ENCODE measurements around the gene KLK15. TPM values are rescaled to one million over a fixed set of nuclear protein-coding genes. Genes with fewer than 3 reads are reported as not detected.
A peak's percentile ranks its signal among the peaks of the same experiment; 100 is the strongest.

KLK15 gene
- total and polyA plus RNA-seq, 2 of the 13 experiments (the other 11 are each of a cell fraction or from before 2014, with no cell fraction given): not detected

DNA sequence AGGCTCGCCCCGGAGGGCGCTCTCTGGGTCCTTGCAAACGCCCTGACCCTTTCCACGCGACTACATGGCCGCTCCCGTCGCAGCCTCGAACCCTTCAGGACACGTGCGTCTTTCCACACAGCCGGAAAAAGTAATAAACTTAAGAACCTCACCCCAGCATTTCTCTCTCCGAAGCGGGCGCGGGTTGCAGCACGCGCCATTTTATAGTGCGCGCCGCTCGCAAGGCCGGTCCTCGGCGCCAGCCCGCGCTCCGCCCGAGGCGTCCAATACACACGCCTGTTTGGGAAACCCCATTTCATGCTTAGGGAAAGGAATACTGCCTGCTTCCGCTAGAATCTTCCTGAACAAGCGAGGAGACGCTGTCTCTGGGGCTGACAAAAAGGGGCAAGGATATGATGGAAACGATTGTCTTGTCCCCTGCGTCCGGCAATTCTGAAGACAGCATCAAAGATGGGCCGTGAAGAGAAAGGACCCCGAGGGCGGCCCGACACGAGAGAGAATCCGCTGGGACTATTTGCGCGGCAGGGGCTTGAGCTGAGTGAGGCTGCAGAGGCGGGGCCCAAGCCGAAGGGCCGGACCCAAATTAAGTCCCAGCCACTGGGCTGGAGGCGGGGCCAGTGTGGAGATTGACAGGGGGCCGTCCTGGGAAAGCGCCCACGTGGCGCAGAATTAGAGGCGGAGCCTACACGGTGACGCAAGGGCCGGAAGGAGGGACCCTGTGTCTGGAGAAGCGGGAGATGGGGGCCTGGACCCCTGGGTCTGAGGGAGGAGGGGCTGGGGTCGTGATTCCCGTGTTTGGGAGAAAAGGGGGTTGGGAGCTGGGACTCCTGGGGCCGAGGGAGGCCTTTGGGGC, 28.7 kb downstream of the KLK15 start (continued):
- TF ChIP-seq THAP11 (CRISPR knock-in tag; IDR thresholded peaks at IDR 0.05): peak; percentile 88
- TF ChIP-seq CC2D1A (CRISPR knock-in tag; IDR thresholded peaks at IDR 0.05): 0 out of 2 replicates have a peak, but pooled peaks have one; percentile 53
- peak; percentile 79 for TF ChIP-seq ETV6 (CRISPR knock-in tag; conservative IDR thresholded peaks at IDR 0.05)
- TF ChIP-seq NBN (conservative IDR thresholded peaks at IDR 0.05): no peak
- no peak for TF ChIP-seq ZNF17 (CRISPR knock-in tag; IDR thresholded peaks at IDR 0.05)
- no peak for TF ChIP-seq ZNF512B (CRISPR knock-in tag; IDR thresholded peaks at IDR 0.05; ENCODE audit: borderline replicate concordance)
- TF ChIP-seq NRL (CRISPR knock-in tag; IDR thresholded peaks at IDR 0.05; ENCODE audit: borderline replicate concordance): no peak; the same call in 1 of the 2 replicates
- peak; percentile 70 for TF ChIP-seq CREB1 (IDR thresholded peaks at IDR 0.05)
- peak; percentile 90 for TF ChIP-seq CREB1 (CRISPR knock-in tag; IDR thresholded peaks at IDR 0.05)
- peak; percentile 28 for TF ChIP-seq TAF15 (IDR thresholded peaks at IDR 0.05; ENCODE audit: low read depth, low read length, poor library complexity, severe bottlenecking)
- TF ChIP-seq KAT2B (IDR thresholded peaks at IDR 0.05; ENCODE audit: borderline replicate concordance, low read depth, low read length): no peak
- TF ChIP-seq, protein P1, sequence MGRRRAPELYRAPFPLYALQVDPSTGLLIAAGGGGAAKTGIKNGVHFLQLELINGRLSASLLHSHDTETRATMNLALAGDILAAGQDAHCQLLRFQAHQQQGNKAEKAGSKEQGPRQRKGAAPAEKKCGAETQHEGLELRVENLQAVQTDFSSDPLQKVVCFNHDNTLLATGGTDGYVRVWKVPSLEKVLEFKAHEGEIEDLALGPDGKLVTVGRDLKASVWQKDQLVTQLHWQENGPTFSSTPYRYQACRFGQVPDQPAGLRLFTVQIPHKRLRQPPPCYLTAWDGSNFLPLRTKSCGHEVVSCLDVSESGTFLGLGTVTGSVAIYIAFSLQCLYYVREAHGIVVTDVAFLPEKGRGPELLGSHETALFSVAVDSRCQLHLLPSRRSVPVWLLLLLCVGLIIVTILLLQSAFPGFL (CRISPR knock-in tag; IDR thresholded peaks at IDR 0.05): no peak
- TF ChIP-seq REPIN1 (CRISPR knock-in tag; IDR thresholded peaks at IDR 0.05; ENCODE audit: borderline replicate concordance, low read depth): 0 out of 2 replicates have a peak, but pooled peaks have one; percentile 46
- no peak for TF ChIP-seq MAF1 (CRISPR knock-in tag; IDR thresholded peaks at IDR 0.05; ENCODE audit: borderline replicate concordance)
- TF ChIP-seq SOX5 (CRISPR knock-in tag; IDR thresholded peaks at IDR 0.05; ENCODE audit: borderline replicate concordance): no peak
- TF ChIP-seq ZMYM2 (CRISPR knock-in tag; IDR thresholded peaks at IDR 0.05): no peak
- TF ChIP-seq SRY (CRISPR knock-in tag; IDR thresholded peaks at IDR 0.05): peak; percentile 57; the same call in 1 of the 2 replicates
- TF ChIP-seq, protein P2, sequence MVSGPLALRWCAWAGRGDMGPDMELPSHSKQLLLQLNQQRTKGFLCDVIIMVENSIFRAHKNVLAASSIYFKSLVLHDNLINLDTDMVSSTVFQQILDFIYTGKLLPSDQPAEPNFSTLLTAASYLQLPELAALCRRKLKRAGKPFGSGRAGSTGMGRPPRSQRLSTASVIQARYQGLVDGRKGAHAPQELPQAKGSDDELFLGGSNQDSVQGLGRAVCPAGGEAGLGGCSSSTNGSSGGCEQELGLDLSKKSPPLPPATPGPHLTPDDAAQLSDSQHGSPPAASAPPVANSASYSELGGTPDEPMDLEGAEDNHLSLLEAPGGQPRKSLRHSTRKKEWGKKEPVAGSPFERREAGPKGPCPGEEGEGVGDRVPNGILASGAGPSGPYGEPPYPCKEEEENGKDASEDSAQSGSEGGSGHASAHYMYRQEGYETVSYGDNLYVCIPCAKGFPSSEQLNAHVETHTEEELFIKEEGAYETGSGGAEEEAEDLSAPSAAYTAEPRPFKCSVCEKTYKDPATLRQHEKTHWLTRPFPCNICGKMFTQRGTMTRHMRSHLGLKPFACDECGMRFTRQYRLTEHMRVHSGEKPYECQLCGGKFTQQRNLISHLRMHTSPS (CRISPR knock-in tag; IDR thresholded peaks at IDR 0.05; ENCODE audit: low read depth): no peak
- TF ChIP-seq NFYC (CRISPR knock-in tag; IDR thresholded peaks at IDR 0.05): 0 out of 2 replicates have a peak, but pooled peaks have one; percentile 7
- TF ChIP-seq ZBTB10 (CRISPR knock-in tag; IDR thresholded peaks at IDR 0.05; ENCODE audit: borderline replicate concordance): no peak
